GM12873 (cell line): ENCODE results near the gene PDE8A.

Experiments
- CTCF ChIP-seq: IDR thresholded peaks from 2 replicates; pipeline ENCODE4 v1.5.1; 2012; ENCODE audit warnings: low read depth, mild to moderate bottlenecking, moderate library complexity, low read length, control low read depth; ENCODE audit not compliant: insufficient read depth; ENCODE audit errors: missing control alignments

The PDE8A gene

DNA sequence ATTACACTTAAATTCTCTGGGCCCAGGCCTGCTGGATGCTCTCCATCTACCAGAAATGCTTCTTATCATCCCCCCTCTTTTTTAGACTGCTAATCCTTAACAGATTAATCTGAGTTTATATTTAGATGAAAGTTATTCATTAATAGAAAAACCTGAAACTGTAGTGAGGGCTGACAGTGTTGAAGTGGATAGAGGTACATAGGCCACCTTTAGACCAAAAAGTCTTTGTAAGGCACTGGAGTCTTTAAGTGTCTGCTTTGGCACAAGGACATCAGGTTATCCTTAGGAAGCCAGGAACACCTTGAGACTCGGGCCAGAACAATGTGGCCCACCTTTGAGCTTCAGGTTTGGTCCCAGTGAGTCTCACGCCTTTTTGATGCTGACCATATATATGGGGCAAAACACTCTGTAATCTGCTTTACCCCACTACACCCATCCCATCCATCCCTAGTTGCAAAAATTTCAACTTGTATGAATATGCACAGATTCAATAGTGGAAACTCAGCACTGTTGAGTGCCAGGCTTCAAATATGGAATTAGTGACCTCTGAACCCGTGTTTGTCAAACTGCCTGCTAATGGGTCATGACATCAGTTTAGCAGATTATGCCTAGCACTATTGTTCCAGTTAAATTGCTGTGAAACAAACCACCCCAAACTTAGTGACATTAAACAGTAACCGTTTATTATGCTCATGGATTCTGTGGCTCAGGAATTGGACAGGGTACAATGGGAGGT is 44.0 kb downstream of the PDE8A start:
- TF ChIP-seq CTCF, result no peak

DNA sequence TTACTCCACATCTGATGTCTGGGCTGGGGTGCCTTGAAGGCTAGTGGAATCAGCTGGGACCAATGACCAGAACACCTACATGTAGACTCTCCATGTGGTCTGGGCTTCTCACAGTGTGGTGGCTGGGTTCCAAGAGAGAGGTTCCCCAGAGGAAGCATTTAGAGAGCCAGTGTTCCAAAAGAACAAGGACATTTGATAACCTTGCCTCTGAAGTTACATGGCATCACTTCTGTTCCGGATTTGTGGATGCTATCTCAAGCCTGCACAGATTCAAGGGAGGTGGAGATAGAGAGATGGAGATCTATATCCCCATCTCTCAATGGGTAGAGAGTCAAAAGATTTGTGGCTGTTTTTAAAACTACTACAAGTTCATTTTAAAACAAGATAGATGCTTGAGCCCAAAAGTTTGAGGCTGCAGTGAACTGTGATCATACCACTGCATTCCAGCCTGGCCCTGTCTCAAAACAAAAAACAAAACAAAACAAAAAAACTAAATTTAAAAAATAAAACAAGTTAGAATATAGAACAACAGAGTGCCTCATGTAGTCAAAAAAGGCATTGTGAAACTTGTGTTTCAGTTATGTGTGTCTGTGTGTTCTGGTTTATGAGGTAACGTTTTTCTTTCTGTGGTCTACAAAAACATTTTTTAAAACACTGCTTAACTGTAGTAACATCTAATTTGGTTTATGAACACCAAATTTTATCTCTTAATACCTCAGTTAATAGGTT is 44.8 kb downstream of the PDE8A start:
- TF ChIP-seq CTCF, result no peak

GRCh38 chr15:85027033-85027380 is 45.4 kb downstream of the PDE8A start:
- no peak for TF ChIP-seq CTCF

DNA sequence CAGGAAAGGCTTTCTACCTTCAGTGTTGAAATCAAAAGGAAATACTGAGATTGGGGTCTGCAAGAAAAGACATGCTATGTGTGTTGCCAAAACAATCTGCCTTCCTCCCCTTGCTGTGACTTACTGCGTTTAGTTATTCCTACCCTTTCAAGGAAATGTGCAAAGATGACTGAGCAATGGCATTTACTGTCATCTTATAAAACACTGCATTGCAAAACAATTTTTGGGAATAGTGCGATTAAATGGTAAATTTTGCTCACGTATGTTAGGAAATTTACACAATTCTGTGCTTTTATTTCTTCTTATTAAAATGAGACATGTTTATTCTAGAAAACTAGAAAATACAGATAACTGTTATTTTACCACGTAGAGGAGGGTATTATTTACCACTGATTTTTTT is 45.8 kb downstream of the PDE8A start:
- TF ChIP-seq CTCF, result no peak

- no peak for TF ChIP-seq CTCF
These were observed 46.8 kb downstream of the PDE8A start for GRCh38 chr15:85028416-85028815.

- TF ChIP-seq CTCF, result no peak
These were observed 47.6 kb downstream of the PDE8A start for GRCh38 chr15:85029221-85029620.

- TF ChIP-seq CTCF, result no peak
These were observed 48.8 kb downstream of the PDE8A start for GRCh38 chr15:85030301-85030929.
